ENCODE measurements around the gene RPL27. TPM values are rescaled to one million over a fixed set of nuclear protein-coding genes. Genes with fewer than 3 reads are reported as not detected.

RPL27 gene
- total RNA-seq, 1 donor from 2014 or later = 1,032 TPM

GRCh38 chr17:43030137-43030767 is 32.0 kb downstream of the RPL27 start:
- Histone ChIP-seq H3K36me3 (ENCODE audit: insufficient read depth, low read length) (no peaks in the 10 kb centered on the region), H3K79me2 (ENCODE audit: insufficient read depth, low read length) (no peaks in the 10 kb centered on the region), H3K4me2 (ENCODE audit: low read length) (no peak overlapping the region), H2AFZ (ENCODE audit: low read depth, low read length) (no peak overlapping the region), H4K20me1 (ENCODE audit: insufficient read depth, low read length) (no peaks in the 10 kb centered on the region), H3K27me3 (ENCODE audit: insufficient read depth, low read length) (no peaks in the 10 kb centered on the region), H3K4me1 (ENCODE audit: insufficient read depth, low read length) (peaks cover 3% of the 10 kb centered on the region), H3K4me3 (ENCODE audit: insufficient read depth, low read depth, low read length) (no peak overlapping the region), H3K27ac (ENCODE audit: low read depth, low read length) (no peak overlapping the region), H3K9ac (ENCODE audit: low read length) (no peak overlapping the region), H3K9me3 (ENCODE audit: insufficient read depth, low read depth, low read length) (no peaks in the 10 kb centered on the region)
- Mint-ChIP-seq H3K27ac (ENCODE audit: unreplicated experiment) (no peak overlapping the region), H3K9me3 (ENCODE audit: unreplicated experiment) (no peaks in the 10 kb centered on the region), H3K36me3 (ENCODE audit: low read depth, unreplicated experiment) (no peaks in the 10 kb centered on the region), H3K27me3 (ENCODE audit: low read depth, unreplicated experiment) (peaks cover 6% of the 10 kb centered on the region), H3K4me1 (ENCODE audit: low read depth, unreplicated experiment) (peaks cover 14% of the 10 kb centered on the region), H3K4me3 (ENCODE audit: unreplicated experiment) (no peak overlapping the region)
- no peak for TF ChIP-seq EZH2 (IDR thresholded peaks at IDR 0.05; ENCODE audit: insufficient read depth, low read length)
- FAIRE-seq (no peak), DNase-seq (ENCODE audit: low read depth) (no peak)

- H3K4me3 ChIP-seq (ENCODE audit: insufficient read depth, low read depth, low read length) = no peak overlapping the region
- H4K20me1 ChIP-seq (ENCODE audit: insufficient read depth, low read length) = no peaks in the 10 kb centered on the region
- H3K9me3 ChIP-seq (ENCODE audit: insufficient read depth, low read depth, low read length) = no peaks in the 10 kb centered on the region
- no peak overlapping the region for H3K9ac ChIP-seq (ENCODE audit: low read length)
- no peaks in the 10 kb centered on the region for H3K27me3 ChIP-seq (ENCODE audit: insufficient read depth, low read length)
- Mint-ChIP-seq H3K36me3 (ENCODE audit: low read depth, unreplicated experiment) (no peaks in the 10 kb centered on the region), H3K27ac (ENCODE audit: unreplicated experiment) (no peak overlapping the region), H3K4me1 (ENCODE audit: low read depth, unreplicated experiment) (peaks cover 18% of the 10 kb centered on the region), H3K27me3 (ENCODE audit: low read depth, unreplicated experiment) (peaks cover 6% of the 10 kb centered on the region), H3K9me3 (ENCODE audit: unreplicated experiment) (no peaks in the 10 kb centered on the region), H3K4me3 (ENCODE audit: unreplicated experiment) (no peak overlapping the region)
- H3K4me2 ChIP-seq (ENCODE audit: low read length) = no peak overlapping the region
- DNase-seq (ENCODE audit: low read depth) (no peak), FAIRE-seq (no peak)
- no peaks in the 10 kb centered on the region for H3K79me2 ChIP-seq (ENCODE audit: insufficient read depth, low read length)
- no peaks in the 10 kb centered on the region for H3K36me3 ChIP-seq (ENCODE audit: insufficient read depth, low read length)
- H3K4me1 ChIP-seq (ENCODE audit: insufficient read depth, low read length) = no peaks in the 10 kb centered on the region
- H3K27ac ChIP-seq (ENCODE audit: low read depth, low read length) = no peak overlapping the region
- H2AFZ ChIP-seq (ENCODE audit: low read depth, low read length) = no peak overlapping the region
- TF ChIP-seq EZH2 (IDR thresholded peaks at IDR 0.05; ENCODE audit: insufficient read depth, low read length) = no peak
- no peak for TF ChIP-seq CTCF (IDR thresholded peaks at IDR 0.05; ENCODE audit: insufficient read depth, low read depth, low read length)
Observed at GRCh38 chr17:43031666-43032065, 33.4 kb downstream of the RPL27 start.

- Histone ChIP-seq H3K27ac (ENCODE audit: low read depth, low read length) (no peak overlapping the region), H3K36me3 (ENCODE audit: insufficient read depth, low read length) (no peaks in the 10 kb centered on the region), H3K79me2 (ENCODE audit: insufficient read depth, low read length) (no peaks in the 10 kb centered on the region), H3K4me2 (ENCODE audit: low read length) (peak overlapping the region; percentile 20), H3K9ac (ENCODE audit: low read length) (no peak overlapping the region), H2AFZ (ENCODE audit: low read depth, low read length) (peak overlapping the region; percentile 69), H3K27me3 (ENCODE audit: insufficient read depth, low read length) (no peaks in the 10 kb centered on the region), H4K20me1 (ENCODE audit: insufficient read depth, low read length) (no peaks in the 10 kb centered on the region), H3K9me3 (ENCODE audit: insufficient read depth, low read depth, low read length) (no peaks in the 10 kb centered on the region), H3K4me1 (ENCODE audit: insufficient read depth, low read length) (no peaks in the 10 kb centered on the region), H3K4me3 (ENCODE audit: insufficient read depth, low read depth, low read length) (no peak overlapping the region)
- Mint-ChIP-seq H3K36me3 (ENCODE audit: low read depth, unreplicated experiment) (no peaks in the 10 kb centered on the region), H3K9me3 (ENCODE audit: unreplicated experiment) (no peaks in the 10 kb centered on the region), H3K27me3 (ENCODE audit: low read depth, unreplicated experiment) (peaks cover under 1% of the 10 kb centered on the region), H3K4me1 (ENCODE audit: low read depth, unreplicated experiment) (peaks cover 18% of the 10 kb centered on the region), H3K4me3 (ENCODE audit: unreplicated experiment) (no peak overlapping the region), H3K27ac (ENCODE audit: unreplicated experiment) (no peak overlapping the region)
- TF ChIP-seq CTCF (IDR thresholded peaks at IDR 0.05; ENCODE audit: insufficient read depth, low read depth, low read length) (no peak), EZH2 (IDR thresholded peaks at IDR 0.05; ENCODE audit: insufficient read depth, low read length) (no peak)
- FAIRE-seq (no peak), DNase-seq (ENCODE audit: low read depth) (no peak)
Observed at GRCh38 chr17:43033948-43034881, 36.0 kb downstream of the RPL27 start.
